IPS-NIHi7 (cell line): ENCODE results near the gene KITLG.
"Not testable (repeated sequence)": the region's sequence is repeated elsewhere in the genome, so short reads cannot be mapped to it uniquely, and the experiment has no call there.

Experiments
- DNase-seq: peaks from one replicate; pipeline ENCODE4 v3.0.0; 2012; ENCODE audit warnings: mixed read lengths; ENCODE audit errors: extremely low spot score

KITLG gene

DNA sequence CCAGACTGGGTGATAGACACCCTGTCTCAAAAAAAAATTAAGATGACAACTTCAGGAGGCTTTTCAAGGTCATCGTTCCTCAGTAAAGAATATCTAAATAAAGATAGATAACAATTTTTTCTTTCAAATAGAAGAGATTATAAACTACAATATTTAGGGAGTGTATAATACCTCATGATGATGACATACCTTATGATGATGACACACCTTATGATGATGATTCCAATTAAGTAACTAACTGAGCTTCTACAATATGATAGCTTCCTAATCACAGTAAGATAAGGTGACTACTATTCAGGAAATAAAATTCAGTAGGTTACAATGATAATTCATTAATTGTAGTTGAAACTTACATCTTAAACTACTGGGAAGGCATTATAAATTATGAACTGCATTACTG, 40.4 kb downstream of the KITLG start:
- no peak for DNase-seq

DNA sequence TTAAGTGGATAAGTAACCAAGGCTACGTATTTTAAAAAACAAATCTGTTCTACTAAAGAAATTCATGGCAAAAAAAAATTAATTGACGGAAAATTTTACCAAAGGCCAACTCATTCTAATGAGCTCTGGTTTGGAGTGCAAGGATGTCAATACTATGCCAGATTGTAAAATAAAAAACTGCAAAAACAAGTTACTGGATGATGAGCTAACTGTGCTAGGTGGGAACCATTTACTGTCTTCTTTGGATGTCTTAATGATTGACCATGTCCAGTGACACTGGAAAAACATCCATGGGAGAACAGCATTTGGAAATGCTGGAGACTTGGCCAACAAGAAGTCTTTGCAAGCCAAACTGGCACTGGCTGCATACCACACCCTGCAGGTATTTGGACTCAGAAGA, 41.6 kb downstream of the KITLG start:
- DNase-seq, result no peak

DNA sequence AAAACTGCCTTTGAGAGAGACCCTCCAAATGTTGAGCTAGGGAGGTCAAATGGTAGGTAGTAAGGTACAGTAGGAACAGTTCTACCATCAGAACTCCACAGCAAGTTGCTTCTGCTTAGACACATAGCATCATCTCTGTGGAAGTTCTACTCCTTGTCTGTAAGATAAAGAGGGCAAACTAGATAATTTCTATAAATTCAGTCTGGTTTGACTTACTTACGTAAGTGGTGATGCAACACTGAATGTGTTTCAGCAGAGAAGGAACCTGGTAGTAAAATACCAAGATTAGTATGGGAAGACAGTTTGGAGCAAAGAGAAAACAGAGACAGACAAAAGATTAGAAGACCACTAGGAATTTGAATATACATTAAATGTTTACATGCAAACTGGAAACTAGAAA, 42.0 kb downstream of the KITLG start:
- no peak for DNase-seq

DNA sequence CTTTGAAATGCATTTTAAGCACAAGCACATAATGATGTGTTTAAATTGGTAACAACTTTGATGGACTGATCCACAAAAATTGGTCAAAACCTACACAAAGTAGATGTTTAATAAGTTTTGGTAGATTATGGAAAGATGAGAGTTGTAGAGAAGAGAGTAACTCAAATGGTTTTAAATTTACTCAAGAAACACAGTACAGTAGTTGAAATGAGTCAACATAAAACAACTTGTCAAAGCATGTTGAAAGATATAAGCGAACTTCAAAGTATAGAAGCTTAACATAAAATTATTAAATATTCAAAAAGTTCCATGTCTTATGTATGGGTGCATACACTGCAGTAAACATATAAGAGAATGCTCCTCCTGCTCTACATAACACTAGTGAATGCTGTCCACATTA, 49.4 kb downstream of the KITLG start:
- DNase-seq, result no peak

DNA sequence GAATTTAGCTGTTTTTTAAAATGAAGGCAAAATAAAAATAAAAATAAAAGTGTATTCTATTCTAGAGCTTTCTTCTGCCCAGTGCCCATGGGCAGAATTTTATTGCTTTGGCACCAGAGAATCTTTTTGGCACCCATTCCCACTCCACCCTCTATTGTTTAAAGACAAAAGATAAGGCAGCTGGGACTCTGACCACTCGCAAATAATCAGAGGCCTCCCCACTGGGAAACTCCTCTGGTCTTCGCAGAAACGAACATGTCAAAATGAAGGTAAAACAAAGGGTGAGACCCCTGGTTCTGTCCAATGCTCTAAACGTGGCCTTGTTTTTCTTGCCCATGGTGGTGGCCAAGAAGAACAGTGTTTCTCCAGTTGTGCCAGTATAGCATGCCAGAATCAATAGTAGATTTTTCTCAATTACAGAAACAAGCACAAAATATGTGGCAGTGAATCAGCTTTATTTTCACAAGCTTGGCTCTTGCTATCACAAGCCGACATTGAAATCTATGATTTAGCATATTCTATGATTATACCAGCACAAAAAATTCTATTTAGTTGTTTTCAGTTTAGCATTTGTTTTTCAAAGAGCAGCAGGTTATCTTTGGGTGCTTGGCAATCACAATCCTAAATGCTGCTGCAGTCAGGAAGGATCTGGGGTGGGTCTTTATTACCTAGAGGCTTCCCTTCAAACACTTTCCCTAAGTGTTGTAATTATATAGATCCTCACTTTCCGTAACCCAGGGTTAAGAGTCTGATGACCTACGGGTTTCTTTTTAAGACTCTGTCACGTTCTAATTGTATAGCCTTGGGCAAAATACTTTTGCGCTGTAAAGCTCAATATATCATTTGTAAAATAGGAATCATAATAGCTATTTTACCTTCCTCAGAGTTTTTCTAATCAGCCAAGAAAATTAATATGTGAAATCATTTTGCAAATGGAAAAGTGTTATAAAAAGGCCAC, 50.5 kb downstream of the KITLG start:
- no peak for DNase-seq

DNA sequence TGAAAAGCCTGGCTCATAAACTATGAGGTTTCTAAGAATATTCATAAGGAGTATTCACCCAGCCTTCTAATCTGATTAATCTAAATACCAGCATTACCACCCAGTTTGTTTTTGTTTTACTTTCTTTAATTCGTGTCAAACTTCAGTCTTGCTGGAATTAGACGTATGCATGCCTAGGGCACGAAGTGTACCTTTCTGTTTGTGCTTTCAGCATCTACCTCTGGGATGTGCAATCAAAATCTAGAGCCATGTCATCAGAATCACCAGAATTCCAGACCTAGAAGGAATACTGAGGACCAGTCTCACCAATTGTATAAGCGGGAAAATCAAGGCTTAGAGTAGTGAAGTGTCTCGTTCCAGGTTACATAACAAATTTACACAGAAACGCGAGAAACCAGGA, 57.3 kb downstream of the KITLG start:
- DNase-seq, result no peak

DNA sequence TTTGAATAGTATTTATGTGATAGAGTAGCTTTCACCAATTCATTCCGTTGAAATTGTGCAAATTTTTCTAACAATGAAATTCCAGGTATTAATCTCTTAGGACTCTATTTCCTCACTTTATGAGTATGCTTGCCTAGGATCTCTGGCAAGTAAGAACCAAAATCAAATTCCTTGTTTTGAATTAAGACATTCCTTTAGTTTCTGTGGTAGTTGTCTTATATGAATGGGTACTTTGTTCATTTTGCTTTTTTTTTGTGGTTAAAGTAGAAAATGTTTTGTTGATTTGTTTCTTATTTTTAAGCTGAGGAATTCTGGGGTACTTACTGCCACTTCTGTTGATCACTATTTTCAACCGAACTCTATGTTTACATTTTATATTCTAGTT, 59.8 kb downstream of the KITLG start:
- DNase-seq, result no peak

DNA sequence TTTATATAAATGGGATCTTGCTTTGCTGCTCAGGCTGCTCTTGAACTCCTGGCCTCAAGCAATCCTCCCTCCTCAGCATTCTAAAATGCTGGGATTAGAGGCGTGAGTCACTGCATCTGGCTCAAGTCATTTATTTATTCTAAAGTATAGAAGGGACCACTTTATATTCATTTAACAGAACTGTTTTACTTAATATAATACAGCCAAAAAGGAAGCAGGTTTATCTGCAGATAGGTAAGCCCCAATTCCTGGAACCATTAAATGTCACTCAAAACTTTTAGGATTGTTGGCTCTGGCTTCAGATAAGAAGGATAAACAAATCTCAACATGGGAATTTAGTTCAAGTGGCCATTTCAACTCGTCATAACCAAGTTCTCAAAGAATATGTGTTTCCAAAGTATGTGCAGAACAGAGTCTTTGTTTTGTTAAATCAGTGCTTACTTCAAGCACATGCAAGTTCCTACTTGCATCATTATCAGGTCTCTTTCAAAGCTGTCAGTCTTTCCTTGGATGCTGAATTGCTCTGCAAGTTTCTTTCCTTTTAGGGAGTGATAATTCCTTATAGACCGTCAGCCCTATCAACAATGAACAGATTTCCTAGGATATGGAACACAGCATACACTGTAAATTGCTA, 60.4 kb downstream of the KITLG start:
- no peak for DNase-seq

DNA sequence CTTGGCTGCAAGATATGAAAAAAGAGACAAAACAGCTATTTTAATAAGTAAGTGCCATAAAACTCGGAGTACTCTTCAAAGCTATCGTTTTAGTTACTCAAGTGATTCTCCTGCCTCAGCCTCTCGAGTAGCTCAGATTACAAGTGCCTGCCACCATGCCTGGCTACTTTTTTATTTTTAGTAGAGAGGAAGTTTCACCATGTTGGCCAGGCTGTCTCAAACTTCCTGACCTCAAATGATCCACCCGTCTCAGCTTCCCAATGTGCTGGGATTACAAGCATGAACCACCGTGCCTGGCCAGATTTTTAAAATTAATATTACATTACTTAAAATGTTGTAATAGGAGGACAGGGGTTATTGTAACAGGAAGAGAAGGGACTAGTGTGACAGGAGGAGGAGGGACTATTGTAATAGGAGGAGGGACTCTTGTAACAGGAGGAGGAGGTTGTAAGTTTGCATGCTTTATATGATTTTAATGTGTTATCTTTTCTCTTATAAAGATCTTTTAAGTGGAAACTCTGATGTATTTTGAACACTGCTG, 61.3 kb downstream of the KITLG start:
- DNase-seq, result no peak

DNA sequence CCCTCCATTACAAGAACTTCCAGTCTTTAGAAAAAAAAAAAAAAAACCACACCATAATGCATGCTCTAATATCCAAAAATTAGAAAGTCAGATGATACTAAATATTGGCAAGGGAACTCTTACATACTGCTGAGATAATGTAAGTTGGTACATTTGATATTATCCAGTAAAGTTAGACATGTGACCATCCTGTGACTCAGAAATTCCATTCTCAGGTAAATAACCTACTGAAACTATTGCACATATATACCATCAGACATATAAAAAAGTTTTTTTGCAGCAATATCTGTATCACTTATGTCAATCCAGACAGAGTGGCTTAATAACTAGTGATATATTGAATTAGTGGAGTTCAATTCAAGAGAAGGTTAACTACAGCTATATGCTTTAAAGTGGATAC, 63.5 kb downstream of the KITLG start:
- DNase-seq, result no peak

DNA sequence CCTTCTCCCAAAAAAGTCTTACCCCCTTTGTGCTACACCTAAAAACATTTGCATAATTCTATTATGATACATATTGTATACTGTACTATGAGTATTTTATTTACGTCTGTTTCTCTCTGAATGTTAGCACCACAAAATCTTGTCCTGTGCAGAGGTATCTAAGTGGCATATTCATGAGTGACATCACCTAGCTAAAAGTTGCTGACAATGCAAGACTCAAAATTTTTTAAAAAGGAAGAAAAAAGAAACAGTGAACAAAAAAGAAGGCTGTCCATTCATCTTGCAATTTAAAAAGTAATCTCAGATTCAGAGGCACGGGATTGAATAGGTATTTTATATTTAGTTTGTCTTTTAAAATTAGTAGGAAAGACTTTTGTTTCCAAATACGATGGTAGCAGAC, 69.4 kb downstream of the KITLG start:
- DNase-seq, result no peak

DNA sequence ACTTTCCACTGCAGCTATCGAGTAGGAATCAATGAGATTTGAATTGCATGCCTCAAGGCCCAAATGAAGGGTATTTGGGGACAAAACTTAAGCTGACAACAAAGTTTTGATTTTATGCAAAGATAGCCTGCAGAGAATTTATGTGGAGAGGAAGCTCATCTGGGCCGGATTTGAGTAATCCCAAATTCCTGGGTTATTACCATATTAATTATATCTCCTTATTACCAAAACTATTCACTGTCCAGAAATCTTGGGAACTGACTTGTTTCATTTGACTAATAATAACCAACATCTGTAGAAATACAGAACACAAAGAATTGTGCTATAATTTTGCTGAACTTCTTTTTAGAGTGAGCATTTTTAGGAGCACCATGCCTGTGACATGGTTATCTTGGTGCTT, 70.4 kb downstream of the KITLG start:
- no peak for DNase-seq

DNA sequence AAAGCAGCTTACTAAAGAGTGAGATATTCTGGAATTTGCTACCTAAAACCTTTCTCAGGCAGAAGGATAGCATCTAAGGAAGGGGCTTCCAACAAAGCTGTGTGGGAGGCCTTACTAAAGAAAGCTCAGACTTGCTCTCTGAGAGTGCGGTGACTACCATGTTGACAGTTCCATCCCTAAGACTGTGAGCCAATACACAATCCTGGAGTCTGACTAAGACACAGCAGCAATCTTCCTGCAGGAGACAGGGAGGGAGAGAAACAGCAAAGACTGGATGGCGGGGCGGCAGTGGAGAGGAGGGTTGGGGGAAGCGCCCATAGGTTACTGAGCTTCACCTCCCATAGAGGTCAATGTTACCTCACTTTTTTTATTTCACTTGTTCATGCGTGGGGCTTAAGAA, 70.9 kb downstream of the KITLG start:
- peak; percentile 14 for DNase-seq

DNA sequence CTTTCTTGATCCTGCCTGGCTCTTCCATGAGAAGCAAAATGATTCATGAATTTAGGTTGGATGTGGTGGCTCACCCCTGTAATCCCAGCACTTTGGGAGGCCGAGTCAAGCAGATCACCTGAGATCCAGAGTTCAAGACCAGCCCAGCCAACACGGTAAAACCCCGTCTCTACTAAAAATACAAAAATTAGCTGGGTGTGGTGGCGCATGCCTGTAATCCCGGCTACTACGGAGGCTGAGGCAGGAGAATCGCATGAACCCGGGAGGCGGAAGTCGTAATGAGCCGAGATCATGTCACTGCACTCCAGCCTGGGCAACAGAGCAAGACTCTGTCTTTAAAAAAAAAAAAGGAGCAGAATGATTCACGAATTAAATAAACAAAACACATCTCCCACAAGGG, 72.4 kb downstream of the KITLG start:
- DNase-seq, result not testable (repeated sequence)

DNA sequence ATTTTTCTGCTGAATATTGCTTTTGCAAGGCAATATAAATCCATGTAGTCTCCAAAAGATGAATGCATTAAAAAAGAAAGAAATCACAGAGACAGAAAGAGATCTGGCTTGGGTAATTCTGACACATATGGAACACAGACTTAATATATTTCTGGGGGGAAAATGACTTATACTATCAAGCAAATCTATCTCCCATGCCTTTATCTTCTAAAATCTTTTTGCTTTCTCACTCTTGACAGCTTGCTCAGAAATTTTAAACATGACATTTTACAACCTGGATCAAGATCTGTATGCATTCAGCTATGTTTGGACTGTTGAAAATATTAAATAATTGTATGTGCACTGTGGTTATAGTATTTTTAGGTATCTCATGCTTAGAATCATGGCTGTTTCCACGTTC, 73.0 kb downstream of the KITLG start:
- DNase-seq, result no peak

DNA sequence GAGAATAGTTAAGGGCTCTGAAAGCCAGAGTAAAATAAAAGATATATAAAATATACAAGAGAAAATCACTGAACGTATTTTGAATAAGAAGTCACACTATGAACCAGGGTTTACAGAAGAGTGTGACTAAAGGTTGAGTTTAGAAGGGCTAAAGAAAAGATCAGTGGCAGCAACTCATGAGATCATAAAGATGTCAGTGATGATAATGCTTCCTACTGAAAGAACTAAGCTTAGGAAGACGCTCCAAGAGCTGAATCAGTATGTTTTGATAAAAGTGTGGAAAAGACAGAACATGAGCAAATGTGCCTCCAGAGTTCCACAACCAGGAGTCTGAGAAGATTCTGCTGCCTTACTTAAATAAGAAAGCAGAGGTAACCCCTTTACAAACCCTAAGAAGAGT, 74.6 kb downstream of the KITLG start:
- no peak for DNase-seq

DNA sequence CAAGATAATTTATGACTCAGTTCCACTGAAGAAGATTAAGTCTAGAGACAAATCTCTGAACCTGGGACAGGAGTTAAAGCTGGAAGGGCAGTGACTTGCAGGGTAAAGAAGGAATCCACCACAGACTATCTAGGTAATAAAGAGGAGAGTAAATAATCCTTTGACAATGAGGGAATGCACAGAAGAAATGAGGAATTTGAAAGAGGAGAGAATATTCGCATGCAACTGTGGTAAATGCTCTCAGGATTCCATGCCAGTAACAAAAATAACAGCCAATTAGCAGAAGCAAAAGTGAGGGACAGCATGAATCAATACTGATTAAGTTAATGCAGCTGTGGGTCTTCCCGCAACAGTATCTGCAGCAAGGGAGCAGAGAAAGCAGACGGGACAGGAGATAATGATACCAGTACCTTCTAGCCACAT, 77.0 kb downstream of the KITLG start:
- no peak for DNase-seq

DNA sequence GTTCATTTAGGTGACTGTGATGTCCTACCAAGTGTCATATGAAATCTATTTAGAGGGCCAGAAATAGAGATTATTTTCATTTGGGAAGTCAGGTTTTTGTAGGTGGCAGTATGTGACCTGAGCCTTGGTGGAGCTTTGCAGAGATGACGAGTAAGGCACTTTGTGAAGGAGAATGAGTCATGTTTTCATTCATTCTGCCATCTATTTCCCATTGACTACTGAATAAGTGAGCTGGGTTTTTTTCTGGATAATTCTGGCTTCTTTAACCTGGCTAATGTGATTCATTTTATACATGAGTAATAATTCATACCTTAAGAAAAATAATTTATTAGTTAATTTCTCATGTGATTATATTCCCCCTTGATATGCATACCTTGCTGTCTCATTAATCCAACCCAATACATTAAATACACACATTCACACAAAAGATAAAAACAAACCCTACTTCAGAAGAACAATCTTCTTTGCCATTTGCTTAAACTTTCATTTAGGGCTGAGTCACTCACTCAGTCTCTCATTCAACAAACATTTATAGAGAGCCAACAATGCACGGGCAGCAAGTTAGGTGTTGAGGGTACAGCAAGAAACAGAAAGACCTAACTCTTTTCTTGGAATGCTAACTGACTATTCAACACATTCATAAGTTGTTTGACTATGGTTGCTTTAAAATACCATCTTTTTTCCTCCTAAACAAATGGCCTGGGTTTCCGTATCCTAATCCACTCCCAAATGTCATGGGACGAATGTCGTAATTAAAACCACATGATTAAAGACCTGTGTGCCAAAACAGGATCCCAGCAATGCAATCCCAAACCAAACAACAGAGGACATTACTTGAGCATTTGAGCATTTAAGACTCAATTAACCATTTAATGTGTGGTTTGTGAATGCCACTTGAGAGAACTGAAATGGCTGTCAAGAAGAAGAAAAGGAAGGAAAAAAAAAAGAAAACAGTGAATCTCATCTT, 78.0 kb downstream of the KITLG start:
- no peak for DNase-seq

DNA sequence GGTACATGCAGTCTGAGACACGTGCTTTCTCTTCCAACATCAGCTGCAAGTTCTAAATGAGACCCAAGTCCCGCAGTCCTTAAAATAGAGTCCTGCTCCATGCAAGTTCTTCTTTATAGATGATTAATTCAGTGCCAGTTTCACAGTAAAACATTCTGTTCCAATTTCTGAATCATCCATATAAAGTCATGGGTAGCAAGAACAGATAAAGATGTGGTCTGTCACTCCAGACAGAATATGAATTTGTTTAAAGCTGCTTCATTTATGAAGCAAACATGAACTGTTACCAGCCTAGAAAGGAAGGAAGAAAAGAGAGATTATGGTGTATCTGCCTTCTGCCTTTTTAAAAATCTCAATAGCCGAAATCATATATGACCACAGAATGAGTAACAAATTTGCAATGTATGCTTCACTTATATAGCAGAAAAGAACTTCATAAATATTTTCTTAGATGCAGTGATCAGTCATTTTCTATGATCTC, 83.3 kb downstream of the KITLG start:
- DNase-seq, result no peak

DNA sequence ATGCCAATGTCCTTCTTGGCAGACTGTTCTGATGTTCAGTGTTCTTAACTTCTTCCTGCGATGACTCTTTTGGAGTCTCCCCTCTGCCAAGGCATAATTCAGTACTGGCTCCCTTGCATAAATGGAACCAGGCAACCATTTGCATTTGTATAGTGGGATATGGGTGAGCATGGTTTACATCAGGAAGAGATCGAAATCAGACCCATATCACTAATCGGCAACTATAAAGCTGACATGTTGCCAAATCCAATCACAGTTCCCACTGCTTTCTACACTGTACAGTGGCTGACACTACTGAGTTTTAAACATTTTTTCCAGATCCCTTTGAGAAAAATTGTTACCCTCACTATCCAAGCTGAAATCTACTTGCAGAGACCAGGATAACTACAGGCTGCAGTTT, 83.8 kb downstream of the KITLG start:
- no peak for DNase-seq

DNA sequence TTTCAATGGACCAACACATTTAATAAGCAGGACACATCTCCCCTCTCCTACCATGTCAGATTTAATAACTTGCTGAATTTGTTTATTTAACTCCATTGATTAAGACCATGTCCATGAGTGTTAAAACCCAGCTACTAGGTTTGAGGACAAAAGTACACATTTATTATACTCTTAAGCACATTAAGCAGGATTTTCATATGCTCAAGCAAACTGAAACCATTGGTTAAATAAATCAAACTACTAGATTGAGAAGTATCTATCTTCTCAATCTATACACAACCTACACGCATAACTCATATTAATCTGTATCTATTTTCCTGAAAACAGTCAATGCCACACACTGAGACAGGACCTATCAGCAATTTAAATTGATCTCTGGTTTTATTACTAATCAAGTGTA, 85.2 kb downstream of the KITLG start:
- no peak for DNase-seq

DNA sequence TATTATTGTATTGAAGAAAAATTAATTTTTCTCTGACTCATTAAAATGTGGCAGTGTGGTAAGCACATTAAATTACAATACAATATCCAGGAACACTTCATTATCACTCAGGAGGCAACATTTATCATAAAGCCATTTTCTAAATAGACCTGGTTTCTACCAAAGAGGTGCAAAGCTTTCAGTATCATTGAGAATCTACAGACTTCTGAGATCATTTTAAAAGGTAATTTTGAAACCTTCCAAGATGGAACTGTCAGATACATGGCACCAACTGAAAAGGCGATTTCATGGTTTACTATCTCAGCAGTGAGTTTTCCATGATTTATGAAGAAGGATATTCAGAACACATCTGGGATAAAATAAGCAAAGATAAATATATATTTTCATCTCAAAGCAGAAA, 85.8 kb downstream of the KITLG start:
- DNase-seq, result no peak
